GM23248 (cell line): ENCODE results near the gene KCNA2. TPM values are rescaled to one million over a fixed set of nuclear protein-coding genes. Genes with fewer than 3 reads are reported as not detected.

Experiments
- DNase-seq: peaks from one replicate; pipeline ENCODE4 v3.0.0-alpha.2; 2015
- H2AFZ ChIP-seq: fragments of 200-600 bp; sonication (generic); 2 replicates; pipeline ENCODE4 v1.6.1; 2016; ENCODE audit warnings: antibody characterized with exemption
- H3F3A ChIP-seq: fragments of 200-600 bp; sonication (generic); 2 replicates; pipeline ENCODE4 v1.6.1; 2016; ENCODE audit warnings: mild to moderate bottlenecking, antibody characterized with exemption, mixed run types; ENCODE audit not compliant: insufficient read depth
- H3K27ac ChIP-seq: fragments of 200-600 bp; sonication (generic); 2 replicates; pipeline ENCODE4 v1.5.1; 2016; ENCODE audit warnings: mild to moderate bottlenecking
- H3K27me3 ChIP-seq: fragments of 200-600 bp; sonication (generic); replicated peaks from 2 replicates; pipeline ENCODE4 v1.6.1; 2016; ENCODE audit warnings: mild to moderate bottlenecking; ENCODE audit not compliant: insufficient read depth
- H3K36me3 ChIP-seq: fragments of 200-600 bp; sonication (generic); 2 replicates; pipeline ENCODE4 v1.6.1; 2016; ENCODE audit warnings: low read depth, mild to moderate bottlenecking
- H3K4me1 ChIP-seq: fragments of 200-600 bp; sonication (generic); 2 replicates; pipeline ENCODE4 v1.6.1; 2016; ENCODE audit warnings: mild to moderate bottlenecking; ENCODE audit not compliant: insufficient read depth
- H3K4me2 ChIP-seq: fragments of 200-600 bp; sonication (generic); one replicate; pipeline ENCODE4 v1.6.1; 2016; ENCODE audit warnings: mild to moderate bottlenecking; ENCODE audit not compliant: unreplicated experiment
- H3K4me3 ChIP-seq: fragments of 200-600 bp; sonication (generic); 2 replicates; pipeline ENCODE4 v1.5.1; 2016; ENCODE audit warnings: mild to moderate bottlenecking
- H3K79me2 ChIP-seq: fragments of 200-600 bp; sonication (generic); 2 replicates; pipeline ENCODE4 v1.6.1; 2016; ENCODE audit warnings: mild to moderate bottlenecking; ENCODE audit not compliant: insufficient read depth
- H3K9ac ChIP-seq: fragments of 200-600 bp; sonication (generic); 2 replicates; pipeline ENCODE4 v1.6.1; 2016; ENCODE audit warnings: mild to moderate bottlenecking
- H3K9me2 ChIP-seq: fragments of 200-600 bp; sonication (generic); 2 replicates; pipeline ENCODE4 v1.6.1; 2016; ENCODE audit warnings: mixed run types, mild to moderate bottlenecking, moderate library complexity; ENCODE audit not compliant: insufficient read depth
- H3K9me3 ChIP-seq: fragments of 200-600 bp; sonication (generic); one replicate; pipeline ENCODE4 v1.6.1; 2017; ENCODE audit warnings: low read depth
- H4K20me1 ChIP-seq: fragments of 200-600 bp; sonication (generic); 2 replicates; pipeline ENCODE4 v1.6.0; 2016; ENCODE audit not compliant: insufficient read depth
- EZH2 ChIP-seq: fragments of 200-600 bp; sonication (generic); IDR thresholded peaks from 2 replicates; pipeline ENCODE4 v1.6.1; 2018; ENCODE audit warnings: antibody characterized with exemption, mild to moderate bottlenecking; ENCODE audit not compliant: insufficient read depth, poor library complexity, severe bottlenecking
- EZH2phosphoT487 ChIP-seq: fragments of 200-600 bp; sonication (generic); IDR thresholded peaks from 2 replicates; pipeline ENCODE4 v1.6.1; 2018; ENCODE audit warnings: antibody characterized with exemption, moderate library complexity, mild to moderate bottlenecking, low read depth; ENCODE audit not compliant: insufficient read depth
- WGBS, 2 experiments: methylation state at CpG; one replicate each; pipeline ENCODE4 v1.1.6; 2015 to 2017; ENCODE audit warnings: low lambda C conversion rate in 2 of 2, low coverage in 1 of 2; ENCODE audit errors: missing lambda C conversion rate in 2 of 2; 5-methylcytosine and 5-hydroxymethylcytosine counted together
- in situ Hi-C: fragments of 300-500 bp; cut with MboI; formaldehyde crosslinking; loops from 2 replicates; pipeline ENCODE4 v1.15.0; 2020
- polyA plus RNA-seq: library from polyadenylated mRNA; unstranded; fragments of >200 nt; fragmentation: Nextera tagmentation; extraction: Ambion mirVana; gene quantifications from 2 replicates; pipeline ENCODE4 v1.2.1, GENCODE V29; 2016
- total RNA-seq: library from RNA; depleted of rRNA; stranded (reverse); fragments of >200 nt; shearing (Covaris generic); gene quantifications from 2 replicates; pipeline ENCODE4 v1.2.3, GENCODE V29; 2014

KCNA2 gene
- total and polyA plus RNA-seq, 2 experiments from 2014 or later: not detected

- H3K4me1 ChIP-seq: no peaks in the 10 kb centered on the region
- 29 to 34% methylated on average over 4 of the region's 4 CpGs for WGBS, 2 experiments
- no peak overlapping the region for H3K27ac ChIP-seq
- no peaks in the 10 kb centered on the region for H3K9me3 ChIP-seq
- DNase-seq: no peak
- H3K79me2 ChIP-seq: no peaks in the 10 kb centered on the region
- no peak overlapping the region for H2AFZ ChIP-seq
- no peak for TF ChIP-seq EZH2
- no peak for TF ChIP-seq EZH2phosphoT487
- no peak overlapping the region for H3K9ac ChIP-seq
- H3K27me3 ChIP-seq: peaks cover 14% of the 10 kb centered on the region; the same call in 1 of the 2 replicates
- no peak overlapping the region for H3K4me2 ChIP-seq
- no peaks in the 10 kb centered on the region for H4K20me1 ChIP-seq
- no peaks in the 10 kb centered on the region for H3F3A ChIP-seq
- H3K4me3 ChIP-seq: no peak overlapping the region
- H3K9me2 ChIP-seq: no peaks in the 10 kb centered on the region
- H3K36me3 ChIP-seq: no peaks in the 10 kb centered on the region
- in situ Hi-C loops: no loop called here
These were observed 35.3 kb downstream of the KCNA2 start for GRCh38 chr1:110570901-110571300.

- no peaks in the 10 kb centered on the region for H3K79me2 ChIP-seq
- WGBS, 2 experiments: 7 to 15% methylated on average over 3 of the region's 3 CpGs
- H3K4me2 ChIP-seq: no peak overlapping the region
- in situ Hi-C loops: no loop called here
- no peak overlapping the region for H3K27ac ChIP-seq
- H3K4me1 ChIP-seq: no peaks in the 10 kb centered on the region
- no peaks in the 10 kb centered on the region for H3K9me2 ChIP-seq
- DNase-seq: no peak
- no peak overlapping the region for H3K4me3 ChIP-seq
- TF ChIP-seq EZH2phosphoT487: no peak
- H3K27me3 ChIP-seq: peaks cover 14% of the 10 kb centered on the region; the same call in 1 of the 2 replicates
- no peaks in the 10 kb centered on the region for H3K9me3 ChIP-seq
- no peaks in the 10 kb centered on the region for H3K36me3 ChIP-seq
- H2AFZ ChIP-seq: no peak overlapping the region
- no peaks in the 10 kb centered on the region for H3F3A ChIP-seq
- H4K20me1 ChIP-seq: no peaks in the 10 kb centered on the region
- H3K9ac ChIP-seq: no peak overlapping the region
These were observed 35.9 kb downstream of the KCNA2 start for GRCh38 chr1:110570307-110570706.

- no peaks in the 10 kb centered on the region for H3K36me3 ChIP-seq
- H3K4me2 ChIP-seq: no peak overlapping the region
- no peaks in the 10 kb centered on the region for H3K9me3 ChIP-seq
- in situ Hi-C loops: no loop called here
- H3K27me3 ChIP-seq: peaks cover 21% of the 10 kb centered on the region
- H3K27ac ChIP-seq: no peak overlapping the region
- no peak overlapping the region for H2AFZ ChIP-seq
- H4K20me1 ChIP-seq: no peaks in the 10 kb centered on the region
- no peak overlapping the region for H3K9ac ChIP-seq
- no peaks in the 10 kb centered on the region for H3K9me2 ChIP-seq
- no peaks in the 10 kb centered on the region for H3K4me1 ChIP-seq
- H3K79me2 ChIP-seq: no peaks in the 10 kb centered on the region
- no peak for DNase-seq
- H3F3A ChIP-seq: no peaks in the 10 kb centered on the region
- WGBS, 2 experiments: 14 to 28% methylated on average over 3 of the region's 3 CpGs
- TF ChIP-seq EZH2phosphoT487 (no peak), EZH2 (no peak)
- H3K4me3 ChIP-seq: no peak overlapping the region
These were observed 39.3 kb downstream of the KCNA2 start for GRCh38 chr1:110566836-110567235.

GRCh38 chr1:110565565-110565964 is 40.6 kb downstream of the KCNA2 start:
- H3K27me3 ChIP-seq: peaks cover 14% of the 10 kb centered on the region
- H3K27ac ChIP-seq: no peak overlapping the region
- no peaks in the 10 kb centered on the region for H3K4me1 ChIP-seq
- H3K4me3 ChIP-seq: no peak overlapping the region
- WGBS, 2 experiments: 14 to 17% methylated on average over 1 of the region's 1 CpG
- no peak overlapping the region for H3K9ac ChIP-seq
- H3K79me2 ChIP-seq: no peaks in the 10 kb centered on the region
- in situ Hi-C loops: no loop called here
- no peak overlapping the region for H2AFZ ChIP-seq
- no peak overlapping the region for H3K4me2 ChIP-seq
- no peaks in the 10 kb centered on the region for H3F3A ChIP-seq
- no peaks in the 10 kb centered on the region for H4K20me1 ChIP-seq
- TF ChIP-seq EZH2 (no peak), EZH2phosphoT487 (no peak)
- no peaks in the 10 kb centered on the region for H3K9me2 ChIP-seq
- DNase-seq: no peak
- no peaks in the 10 kb centered on the region for H3K9me3 ChIP-seq
- H3K36me3 ChIP-seq: no peaks in the 10 kb centered on the region

- no peaks in the 10 kb centered on the region for H3K4me1 ChIP-seq
- no peak overlapping the region for H3K27ac ChIP-seq
- in situ Hi-C loops: no loop called here
- H3K9me2 ChIP-seq: no peaks in the 10 kb centered on the region
- WGBS, 2 experiments: 33 to 34% methylated on average over 4 of the region's 4 CpGs
- no peaks in the 10 kb centered on the region for H3K9me3 ChIP-seq
- TF ChIP-seq EZH2: no peak
- TF ChIP-seq EZH2phosphoT487: no peak
- H4K20me1 ChIP-seq: no peaks in the 10 kb centered on the region
- H3K79me2 ChIP-seq: no peaks in the 10 kb centered on the region
- DNase-seq: no peak
- H3K4me2 ChIP-seq: no peak overlapping the region
- H3K36me3 ChIP-seq: no peaks in the 10 kb centered on the region
- H3K9ac ChIP-seq: no peak overlapping the region
- H3K4me3 ChIP-seq: no peak overlapping the region
- peaks cover 13% of the 10 kb centered on the region for H3K27me3 ChIP-seq
- no peaks in the 10 kb centered on the region for H3F3A ChIP-seq
- H2AFZ ChIP-seq: no peak overlapping the region
These were observed 43.1 kb downstream of the KCNA2 start for GRCh38 chr1:110563089-110563488.
